SK-N-SH treated with all-trans-retinoic acid at 6 μM for 48 hours (cell line): Measurements from ENCODE around the gene CPT1B.

Experiments
- ATAC-seq: fragments of 200-7000 bp; cut with Tn5 transposase; 3 replicates; pipeline ENCODE4 v1.9.1; 2020; ENCODE audit warnings: mild to moderate bottlenecking, moderate library complexity
- ARNTL ChIP-seq: fragments of 450-650 bp; formaldehyde crosslinking; IDR thresholded peaks from 2 replicates; pipeline ENCODE4 v1.5.0; 2020; ENCODE audit warnings: low read depth, mild to moderate bottlenecking, moderate library complexity, borderline replicate concordance
- BACH2 ChIP-seq: fragments of 250-450 bp; sonication (Bioruptor Pico); IDR thresholded peaks from 2 replicates; pipeline ENCODE4 v1.9.0; 2021; ENCODE audit warnings: mild to moderate bottlenecking, borderline replicate concordance
- CSDC2 ChIP-seq: fragments of 250-450 bp; sonication (Bioruptor Pico); IDR thresholded peaks from 2 replicates; pipeline ENCODE4 v1.5.0; 2020; ENCODE audit warnings: mild to moderate bottlenecking, moderate library complexity
- ESRRG ChIP-seq: fragments of 250-450 bp; sonication (Bioruptor Pico); IDR thresholded peaks from 2 replicates; pipeline ENCODE4 v1.6.1; 2021; ENCODE audit warnings: mild to moderate bottlenecking
- GLIS3 ChIP-seq: fragments of 250-450 bp; sonication (Bioruptor Pico); IDR thresholded peaks from 2 replicates; pipeline ENCODE4 v1.5.0; 2020; ENCODE audit warnings: mild to moderate bottlenecking, moderate library complexity
- ISL1 ChIP-seq: fragments of 250-450 bp; sonication (Bioruptor Pico); IDR thresholded peaks from 2 replicates; pipeline ENCODE4 v2.1.2; 2022; ENCODE audit warnings: mild to moderate bottlenecking, moderate library complexity
- OSR1 ChIP-seq: fragments of 250-450 bp; sonication (Bioruptor Pico); IDR thresholded peaks from 2 replicates; pipeline ENCODE4 v1.8.0; 2022; ENCODE audit warnings: moderate library complexity, mild to moderate bottlenecking, inconsistent platforms
- PPARA ChIP-seq: fragments of 250-450 bp; sonication (Bioruptor Pico); IDR thresholded peaks from 2 replicates; pipeline ENCODE4 v1.5.0; 2020; ENCODE audit warnings: mild to moderate bottlenecking, borderline replicate concordance
- RARB ChIP-seq: fragments of 250-450 bp; sonication (Bioruptor Pico); IDR thresholded peaks from 2 replicates; pipeline ENCODE4 v1.8.0; 2021; ENCODE audit warnings: mild to moderate bottlenecking, moderate library complexity
- SNAI2 ChIP-seq: fragments of 250-450 bp; sonication (Bioruptor Pico); IDR thresholded peaks from 2 replicates; pipeline ENCODE4 v1.5.0; 2020; ENCODE audit warnings: mild to moderate bottlenecking, moderate library complexity
- TCF4 ChIP-seq: fragments of 250-450 bp; sonication (Bioruptor Pico); IDR thresholded peaks from 2 replicates; pipeline ENCODE4 v1.8.0; 2021; ENCODE audit warnings: mild to moderate bottlenecking, moderate library complexity, borderline replicate concordance
- TOX ChIP-seq: fragments of 250-450 bp; sonication (Bioruptor Pico); IDR thresholded peaks from 2 replicates; pipeline ENCODE4 v1.8.0; 2021; ENCODE audit warnings: mild to moderate bottlenecking, moderate library complexity, borderline replicate concordance
- ZC3H10 ChIP-seq: fragments of 250-450 bp; sonication (Bioruptor Pico); IDR thresholded peaks from 2 replicates; pipeline ENCODE4 v1.5.1; 2021; ENCODE audit warnings: mild to moderate bottlenecking, moderate library complexity
- ZFP3 ChIP-seq: fragments of 250-450 bp; sonication (Bioruptor Pico); IDR thresholded peaks from 2 replicates; pipeline ENCODE4 v1.5.0; 2020; ENCODE audit warnings: mild to moderate bottlenecking, moderate library complexity
- ZFP30 ChIP-seq: fragments of 450-650 bp; formaldehyde crosslinking; IDR thresholded peaks from 2 replicates; pipeline ENCODE4 v1.5.0; 2022; ENCODE audit warnings: mild to moderate bottlenecking, moderate library complexity
- ZNF565 ChIP-seq: fragments of 450-650 bp; formaldehyde crosslinking; conservative IDR thresholded peaks from 2 replicates; pipeline ENCODE4 v1.5.0; 2020; ENCODE audit warnings: low read depth, mild to moderate bottlenecking, moderate library complexity
- ZNF70 ChIP-seq: fragments of 450-650 bp; formaldehyde crosslinking; IDR thresholded peaks from 2 replicates; pipeline ENCODE4 v1.5.0; 2020; ENCODE audit warnings: mild to moderate bottlenecking, moderate library complexity
- ZNF8 ChIP-seq: fragments of 450-650 bp; formaldehyde crosslinking; IDR thresholded peaks from 2 replicates; pipeline ENCODE4 v1.5.0; 2020; ENCODE audit warnings: mild to moderate bottlenecking, moderate library complexity
- TF ChIP-seq, protein P1 (sequence below): fragments of 250-450 bp; sonication (Bioruptor Pico); IDR thresholded peaks from 2 replicates; pipeline ENCODE4 v1.5.0; 2020; ENCODE audit warnings: mild to moderate bottlenecking, moderate library complexity
- TF ChIP-seq, protein P2 (sequence below): fragments of 250-450 bp; sonication (Bioruptor Pico); IDR thresholded peaks from 2 replicates; pipeline ENCODE4 v1.8.0; 2020; ENCODE audit warnings: mild to moderate bottlenecking, moderate library complexity, borderline replicate concordance
- TF ChIP-seq, protein P3 (sequence below): fragments of 250-450 bp; sonication (Bioruptor Pico); IDR thresholded peaks from 2 replicates; pipeline ENCODE4 v1.5.1; 2020; ENCODE audit warnings: low read depth, mild to moderate bottlenecking, moderate library complexity
- TF ChIP-seq, protein P4 (sequence below): fragments of 250-450 bp; sonication (Bioruptor Pico); IDR thresholded peaks from 2 replicates; pipeline ENCODE4 v1.8.0; 2021; ENCODE audit warnings: low read depth, mild to moderate bottlenecking, moderate library complexity, borderline replicate concordance

CPT1B gene

DNA sequence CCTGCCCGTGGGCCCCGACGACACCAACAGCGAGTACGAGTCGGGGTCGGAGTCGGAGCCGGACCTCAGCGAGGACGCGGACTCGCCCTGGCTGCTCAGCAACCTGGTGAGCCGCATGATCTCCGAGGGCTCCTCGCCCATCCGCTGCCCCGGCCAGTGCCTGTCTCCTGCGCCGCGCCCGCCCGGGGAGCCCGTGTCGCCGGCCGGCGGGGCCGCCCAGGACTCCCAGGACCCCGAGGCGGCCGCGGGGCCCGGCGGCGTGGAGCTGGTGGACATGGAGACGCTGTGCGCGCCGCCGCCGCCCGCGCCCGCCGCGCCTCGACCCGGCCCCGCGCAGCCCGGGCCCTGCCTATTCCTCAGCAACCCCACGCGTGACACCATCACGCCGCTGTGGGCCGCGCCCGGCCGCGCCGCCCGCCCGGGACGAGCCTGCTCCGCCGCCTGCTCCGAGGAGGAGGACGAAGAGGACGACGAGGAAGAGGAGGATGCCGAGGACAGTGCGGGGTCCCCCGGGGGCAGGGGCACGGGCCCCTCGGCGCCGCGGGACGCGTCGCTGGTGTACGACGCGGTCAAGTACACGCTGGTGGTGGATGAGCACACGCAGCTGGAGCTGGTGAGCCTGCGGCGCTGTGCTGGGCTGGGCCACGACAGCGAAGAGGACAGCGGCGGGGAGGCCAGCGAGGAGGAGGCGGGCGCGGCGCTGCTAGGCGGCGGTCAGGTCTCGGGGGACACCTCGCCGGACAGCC, 26.2 kb upstream of the CPT1B start:
- no peak for ATAC-seq
- TF ChIP-seq SNAI2 (CRISPR knock-in tag) (no peak), BACH2 (CRISPR knock-in tag) (no peak), PPARA (CRISPR knock-in tag) (no peak), ZNF565 (CRISPR knock-in tag) (no peak), ZC3H10 (CRISPR knock-in tag) (no peak), ZNF8 (CRISPR knock-in tag) (no peak), GLIS3 (no peak), ISL1 (CRISPR knock-in tag) (no peak), ZFP3 (no peak), ESRRG (CRISPR knock-in tag) (no peak)
- TF ChIP-seq, protein P1, sequence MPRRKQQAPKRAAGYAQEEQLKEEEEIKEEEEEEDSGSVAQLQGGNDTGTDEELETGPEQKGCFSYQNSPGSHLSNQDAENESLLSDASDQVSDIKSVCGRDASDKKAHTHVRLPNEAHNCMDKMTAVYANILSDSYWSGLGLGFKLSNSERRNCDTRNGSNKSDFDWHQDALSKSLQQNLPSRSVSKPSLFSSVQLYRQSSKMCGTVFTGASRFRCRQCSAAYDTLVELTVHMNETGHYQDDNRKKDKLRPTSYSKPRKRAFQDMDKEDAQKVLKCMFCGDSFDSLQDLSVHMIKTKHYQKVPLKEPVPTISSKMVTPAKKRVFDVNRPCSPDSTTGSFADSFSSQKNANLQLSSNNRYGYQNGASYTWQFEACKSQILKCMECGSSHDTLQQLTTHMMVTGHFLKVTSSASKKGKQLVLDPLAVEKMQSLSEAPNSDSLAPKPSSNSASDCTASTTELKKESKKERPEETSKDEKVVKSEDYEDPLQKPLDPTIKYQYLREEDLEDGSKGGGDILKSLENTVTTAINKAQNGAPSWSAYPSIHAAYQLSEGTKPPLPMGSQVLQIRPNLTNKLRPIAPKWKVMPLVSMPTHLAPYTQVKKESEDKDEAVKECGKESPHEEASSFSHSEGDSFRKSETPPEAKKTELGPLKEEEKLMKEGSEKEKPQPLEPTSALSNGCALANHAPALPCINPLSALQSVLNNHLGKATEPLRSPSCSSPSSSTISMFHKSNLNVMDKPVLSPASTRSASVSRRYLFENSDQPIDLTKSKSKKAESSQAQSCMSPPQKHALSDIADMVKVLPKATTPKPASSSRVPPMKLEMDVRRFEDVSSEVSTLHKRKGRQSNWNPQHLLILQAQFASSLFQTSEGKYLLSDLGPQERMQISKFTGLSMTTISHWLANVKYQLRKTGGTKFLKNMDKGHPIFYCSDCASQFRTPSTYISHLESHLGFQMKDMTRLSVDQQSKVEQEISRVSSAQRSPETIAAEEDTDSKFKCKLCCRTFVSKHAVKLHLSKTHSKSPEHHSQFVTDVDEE (CRISPR knock-in tag): no peak
- TF ChIP-seq, all 23 proteins: peak for 0

DNA sequence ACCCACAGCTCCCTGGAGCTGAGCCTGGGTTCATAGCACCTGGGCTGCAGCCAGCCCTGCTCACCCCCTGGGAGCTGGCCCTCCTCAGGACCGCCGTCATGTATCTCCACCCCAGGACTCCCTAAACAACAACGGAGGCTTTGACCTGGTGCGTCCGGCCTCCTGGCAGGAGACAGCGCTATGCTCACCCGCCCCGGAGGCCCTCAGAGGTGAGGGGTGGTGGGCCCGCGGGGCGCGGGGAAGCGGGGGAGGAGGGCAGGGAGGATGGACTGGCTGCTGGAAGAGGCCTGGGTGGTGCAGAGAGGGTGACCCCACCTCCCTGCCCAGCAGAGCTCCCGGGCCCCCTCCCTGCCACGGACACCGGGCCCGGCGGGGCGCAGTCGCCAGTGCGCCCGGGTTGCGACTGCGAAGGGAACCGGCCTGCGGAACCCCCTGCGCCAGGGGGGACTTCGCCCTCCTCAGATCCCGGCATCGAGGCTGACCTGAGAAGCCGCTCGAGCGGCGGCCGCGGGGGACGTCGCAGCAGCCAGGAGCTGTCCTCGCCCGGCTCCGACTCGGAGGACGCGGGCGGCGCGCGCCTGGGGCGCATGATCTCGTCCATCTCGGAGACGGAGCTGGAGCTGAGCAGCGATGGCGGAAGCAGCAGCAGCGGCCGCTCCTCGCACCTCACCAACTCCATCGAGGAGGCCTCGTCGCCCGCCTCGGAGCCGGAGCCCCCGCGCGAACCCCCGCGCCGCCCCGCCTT, 25.5 kb upstream of the CPT1B start:
- TF ChIP-seq ZFP3 (no peak), ESRRG (CRISPR knock-in tag) (no peak), TOX (CRISPR knock-in tag) (no peak), CSDC2 (CRISPR knock-in tag) (no peak), TCF4 (no peak), OSR1 (CRISPR knock-in tag) (no peak), ZNF8 (CRISPR knock-in tag) (no peak), ZFP30 (CRISPR knock-in tag) (no peak), ISL1 (CRISPR knock-in tag) (no peak), RARB (CRISPR knock-in tag) (no peak), ZNF565 (CRISPR knock-in tag) (no peak), GLIS3 (no peak), SNAI2 (CRISPR knock-in tag) (no peak), PPARA (CRISPR knock-in tag) (no peak), ARNTL (CRISPR knock-in tag) (no peak), ZNF70 (CRISPR knock-in tag) (no peak)
- TF ChIP-seq, protein P2, sequence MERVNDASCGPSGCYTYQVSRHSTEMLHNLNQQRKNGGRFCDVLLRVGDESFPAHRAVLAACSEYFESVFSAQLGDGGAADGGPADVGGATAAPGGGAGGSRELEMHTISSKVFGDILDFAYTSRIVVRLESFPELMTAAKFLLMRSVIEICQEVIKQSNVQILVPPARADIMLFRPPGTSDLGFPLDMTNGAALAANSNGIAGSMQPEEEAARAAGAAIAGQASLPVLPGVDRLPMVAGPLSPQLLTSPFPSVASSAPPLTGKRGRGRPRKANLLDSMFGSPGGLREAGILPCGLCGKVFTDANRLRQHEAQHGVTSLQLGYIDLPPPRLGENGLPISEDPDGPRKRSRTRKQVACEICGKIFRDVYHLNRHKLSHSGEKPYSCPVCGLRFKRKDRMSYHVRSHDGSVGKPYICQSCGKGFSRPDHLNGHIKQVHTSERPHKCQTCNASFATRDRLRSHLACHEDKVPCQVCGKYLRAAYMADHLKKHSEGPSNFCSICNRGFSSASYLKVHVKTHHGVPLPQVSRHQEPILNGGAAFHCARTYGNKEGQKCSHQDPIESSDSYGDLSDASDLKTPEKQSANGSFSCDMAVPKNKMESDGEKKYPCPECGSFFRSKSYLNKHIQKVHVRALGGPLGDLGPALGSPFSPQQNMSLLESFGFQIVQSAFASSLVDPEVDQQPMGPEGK: no peak
- TF ChIP-seq, protein P3, sequence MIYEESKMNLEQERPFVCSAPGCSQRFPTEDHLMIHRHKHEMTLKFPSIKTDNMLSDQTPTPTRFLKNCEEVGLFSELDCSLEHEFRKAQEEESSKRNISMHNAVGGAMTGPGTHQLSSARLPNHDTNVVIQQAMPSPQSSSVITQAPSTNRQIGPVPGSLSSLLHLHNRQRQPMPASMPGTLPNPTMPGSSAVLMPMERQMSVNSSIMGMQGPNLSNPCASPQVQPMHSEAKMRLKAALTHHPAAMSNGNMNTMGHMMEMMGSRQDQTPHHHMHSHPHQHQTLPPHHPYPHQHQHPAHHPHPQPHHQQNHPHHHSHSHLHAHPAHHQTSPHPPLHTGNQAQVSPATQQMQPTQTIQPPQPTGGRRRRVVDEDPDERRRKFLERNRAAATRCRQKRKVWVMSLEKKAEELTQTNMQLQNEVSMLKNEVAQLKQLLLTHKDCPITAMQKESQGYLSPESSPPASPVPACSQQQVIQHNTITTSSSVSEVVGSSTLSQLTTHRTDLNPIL: no peak
- TF ChIP-seq, protein P4, sequence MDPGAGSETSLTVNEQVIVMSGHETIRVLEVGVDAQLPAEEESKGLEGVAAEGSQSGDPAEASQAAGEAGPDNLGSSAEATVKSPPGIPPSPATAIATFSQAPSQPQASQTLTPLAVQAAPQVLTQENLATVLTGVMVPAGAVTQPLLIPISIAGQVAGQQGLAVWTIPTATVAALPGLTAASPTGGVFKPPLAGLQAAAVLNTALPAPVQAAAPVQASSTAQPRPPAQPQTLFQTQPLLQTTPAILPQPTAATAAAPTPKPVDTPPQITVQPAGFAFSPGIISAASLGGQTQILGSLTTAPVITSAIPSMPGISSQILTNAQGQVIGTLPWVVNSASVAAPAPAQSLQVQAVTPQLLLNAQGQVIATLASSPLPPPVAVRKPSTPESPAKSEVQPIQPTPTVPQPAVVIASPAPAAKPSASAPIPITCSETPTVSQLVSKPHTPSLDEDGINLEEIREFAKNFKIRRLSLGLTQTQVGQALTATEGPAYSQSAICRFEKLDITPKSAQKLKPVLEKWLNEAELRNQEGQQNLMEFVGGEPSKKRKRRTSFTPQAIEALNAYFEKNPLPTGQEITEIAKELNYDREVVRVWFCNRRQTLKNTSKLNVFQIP (CRISPR knock-in tag): no peak
- TF ChIP-seq, all 23 proteins: peak for 0
- ATAC-seq: no peak

DNA sequence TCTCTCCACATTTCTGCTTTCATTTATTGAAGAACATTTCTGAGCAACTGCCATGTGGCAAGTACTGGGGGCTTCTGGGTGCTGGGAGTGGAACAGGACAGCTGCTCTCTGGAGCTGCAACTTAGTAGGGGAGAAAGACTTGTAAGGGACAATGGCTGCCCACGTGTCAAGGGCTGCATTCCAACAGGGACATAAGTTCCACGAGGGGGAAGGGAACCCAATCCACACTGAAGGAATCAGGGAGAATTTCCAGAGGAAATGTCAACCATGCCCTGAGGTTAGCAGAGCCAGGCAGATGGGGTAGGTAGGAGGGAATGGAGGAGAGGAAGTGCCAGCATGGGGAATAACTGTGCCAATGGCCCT, 24.1 kb upstream of the CPT1B start:
- no peak for ATAC-seq
- TF ChIP-seq ZNF8 (CRISPR knock-in tag): no peak
- TF ChIP-seq, protein P3: no peak
- TF ChIP-seq, protein P1 (CRISPR knock-in tag): no peak
- no peak for TF ChIP-seq ISL1 (CRISPR knock-in tag)
- no peak for TF ChIP-seq OSR1 (CRISPR knock-in tag)
